ENCODE measurements around the gene STXBP2.

DNA sequence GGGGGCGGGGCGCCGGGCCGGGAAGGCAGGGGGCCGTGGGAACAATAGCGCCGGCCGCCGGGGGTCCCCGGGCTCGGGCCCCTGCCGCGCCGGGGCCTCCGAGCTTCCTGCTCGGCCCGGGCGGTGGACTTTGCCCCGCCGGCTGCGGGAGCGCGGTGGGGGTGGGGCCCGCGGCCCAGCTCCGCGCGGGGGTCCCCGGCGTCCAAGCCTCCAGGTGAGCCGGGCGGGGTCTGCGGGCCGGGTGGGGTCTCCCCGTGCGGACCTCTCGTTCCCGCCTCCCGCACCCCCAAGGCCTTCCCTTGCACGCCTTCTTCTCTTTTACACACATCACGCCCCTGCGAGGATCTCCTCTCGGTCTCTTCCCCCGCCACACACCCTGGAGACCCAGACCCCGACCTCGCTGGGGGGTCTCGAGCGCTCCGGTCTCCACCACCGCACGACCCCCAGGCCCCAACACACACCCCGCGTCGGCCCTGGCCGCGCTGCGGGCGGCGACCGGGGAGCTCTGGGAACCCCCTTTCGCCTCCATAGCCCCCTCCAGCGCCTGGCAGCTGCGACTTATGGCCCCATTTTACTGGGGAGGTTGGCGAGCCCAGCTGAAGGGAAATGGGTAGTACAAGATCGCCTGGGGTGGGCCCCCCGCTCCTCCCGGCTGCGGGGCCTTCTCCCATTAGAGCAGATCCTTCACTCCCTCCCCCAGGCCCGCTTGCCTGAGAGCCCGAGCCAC lies 40.5 kb upstream of the STXBP2 start:
- TF ChIP-seq, protein P1, sequence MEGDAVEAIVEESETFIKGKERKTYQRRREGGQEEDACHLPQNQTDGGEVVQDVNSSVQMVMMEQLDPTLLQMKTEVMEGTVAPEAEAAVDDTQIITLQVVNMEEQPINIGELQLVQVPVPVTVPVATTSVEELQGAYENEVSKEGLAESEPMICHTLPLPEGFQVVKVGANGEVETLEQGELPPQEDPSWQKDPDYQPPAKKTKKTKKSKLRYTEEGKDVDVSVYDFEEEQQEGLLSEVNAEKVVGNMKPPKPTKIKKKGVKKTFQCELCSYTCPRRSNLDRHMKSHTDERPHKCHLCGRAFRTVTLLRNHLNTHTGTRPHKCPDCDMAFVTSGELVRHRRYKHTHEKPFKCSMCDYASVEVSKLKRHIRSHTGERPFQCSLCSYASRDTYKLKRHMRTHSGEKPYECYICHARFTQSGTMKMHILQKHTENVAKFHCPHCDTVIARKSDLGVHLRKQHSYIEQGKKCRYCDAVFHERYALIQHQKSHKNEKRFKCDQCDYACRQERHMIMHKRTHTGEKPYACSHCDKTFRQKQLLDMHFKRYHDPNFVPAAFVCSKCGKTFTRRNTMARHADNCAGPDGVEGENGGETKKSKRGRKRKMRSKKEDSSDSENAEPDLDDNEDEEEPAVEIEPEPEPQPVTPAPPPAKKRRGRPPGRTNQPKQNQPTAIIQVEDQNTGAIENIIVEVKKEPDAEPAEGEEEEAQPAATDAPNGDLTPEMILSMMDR (IDR thresholded peaks at IDR 0.05; ENCODE audit: borderline replicate concordance, extremely low read depth, low read length, poor library complexity, severe bottlenecking) = no peak
- no peak for TF ChIP-seq EZH2 (IDR thresholded peaks at IDR 0.05; ENCODE audit: borderline replicate concordance, low read depth, low read length, severe bottlenecking)

Measured in DND-41 (cell line).